GM19468 (cell line): ENCODE data around the gene P2RX3.
"Not testable (repeated sequence)": the region's sequence is repeated elsewhere in the genome, so short reads cannot be mapped to it uniquely, and the experiment has no call there.

ENCODE experiments used
- ATAC-seq: cut with Tn5 transposase; IDR thresholded peaks from one replicate; pipeline ENCODE4 v1.9.1; 2021; ENCODE audit warnings: mild to moderate bottlenecking, moderate library complexity, moderate number of reproducible peaks; ENCODE audit not compliant: unreplicated experiment; ENCODE audit errors: extremely low read depth

The P2RX3 gene

DNA sequence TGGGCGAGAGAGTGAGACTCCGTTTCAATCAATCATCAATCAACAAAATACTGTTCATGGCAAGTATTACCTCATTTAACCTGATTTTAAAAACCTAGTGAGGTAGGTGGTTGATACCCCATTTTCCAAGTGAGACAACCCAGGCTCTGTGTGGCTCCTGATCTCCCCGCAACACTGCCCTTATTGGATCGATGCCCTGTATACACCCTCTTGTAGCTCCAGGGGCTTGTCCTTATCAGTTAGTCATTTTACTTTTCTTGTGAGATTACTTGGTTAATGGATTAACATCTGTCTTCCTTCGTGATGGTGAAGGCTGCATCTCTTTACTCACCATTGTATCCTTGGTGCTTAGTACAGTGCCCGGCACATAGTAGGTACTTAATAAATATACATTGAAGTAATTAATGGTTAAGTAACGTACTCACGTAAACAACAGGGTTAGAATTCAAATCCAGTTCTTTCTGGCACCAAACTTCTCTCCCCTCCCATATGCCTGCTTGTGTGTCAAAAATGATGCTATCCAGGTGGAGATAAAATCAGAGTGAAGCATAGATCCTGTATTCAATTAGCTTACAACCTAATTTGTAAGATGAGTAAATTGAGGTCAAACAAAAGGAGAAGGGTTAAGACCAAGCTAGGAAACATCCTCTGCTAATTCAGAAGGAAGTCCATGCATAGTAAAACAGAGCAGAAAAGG lies 54.1 kb downstream of the P2RX3 start:
- no peak for ATAC-seq

DNA sequence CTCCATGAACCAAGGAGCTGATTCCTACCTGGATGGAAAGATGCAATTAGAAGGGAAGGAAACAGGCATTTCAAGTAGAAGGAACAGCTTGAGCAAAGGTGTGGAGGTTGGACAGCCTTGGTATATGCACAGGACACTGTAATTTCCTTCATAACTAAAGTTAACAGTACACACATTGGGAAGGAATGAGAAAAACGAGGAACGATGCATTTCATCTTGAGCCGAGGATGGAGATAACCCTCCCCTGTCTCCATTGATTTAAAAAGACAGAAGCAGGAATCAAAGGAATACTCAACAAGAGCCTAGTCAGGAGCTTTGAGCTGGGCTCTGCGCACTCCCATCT lies 54.6 kb downstream of the P2RX3 start:
- no peak for ATAC-seq

DNA sequence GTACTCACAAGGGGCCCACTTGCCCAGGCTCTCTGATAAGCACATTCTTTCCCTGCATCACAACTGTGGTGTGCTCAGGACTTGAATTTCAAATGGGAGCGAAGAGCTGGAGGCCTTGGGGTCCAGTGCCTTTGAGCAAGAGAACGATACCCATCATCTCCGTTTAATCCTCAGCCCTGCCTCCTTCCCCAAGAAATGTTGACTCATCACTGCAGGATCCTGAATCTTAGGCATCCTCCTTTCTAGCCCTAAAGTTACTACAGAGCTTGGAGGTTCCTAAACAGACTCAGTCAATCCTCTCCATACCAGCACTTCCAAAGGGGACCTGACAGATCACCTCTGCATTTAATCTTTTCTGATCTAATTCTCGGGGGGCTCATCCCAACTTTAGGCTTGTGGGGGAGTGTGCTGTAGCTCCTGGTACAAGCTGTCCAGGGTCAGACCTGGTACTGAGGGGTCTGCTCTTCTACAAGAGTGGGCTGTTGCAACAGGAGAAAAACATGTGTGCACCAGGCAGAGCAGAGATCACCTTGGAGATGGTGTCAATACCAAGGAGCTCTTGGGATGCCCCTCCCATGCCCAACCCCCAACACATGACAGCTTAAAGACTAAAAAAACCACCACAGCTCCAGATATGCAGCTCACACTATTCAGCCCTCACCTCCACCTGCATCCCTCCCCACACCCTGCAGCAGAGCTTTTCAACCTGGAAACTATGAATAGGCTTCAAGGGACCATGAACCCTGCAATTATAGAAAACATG lies 56.2 kb downstream of the P2RX3 start:
- no peak for ATAC-seq

DNA sequence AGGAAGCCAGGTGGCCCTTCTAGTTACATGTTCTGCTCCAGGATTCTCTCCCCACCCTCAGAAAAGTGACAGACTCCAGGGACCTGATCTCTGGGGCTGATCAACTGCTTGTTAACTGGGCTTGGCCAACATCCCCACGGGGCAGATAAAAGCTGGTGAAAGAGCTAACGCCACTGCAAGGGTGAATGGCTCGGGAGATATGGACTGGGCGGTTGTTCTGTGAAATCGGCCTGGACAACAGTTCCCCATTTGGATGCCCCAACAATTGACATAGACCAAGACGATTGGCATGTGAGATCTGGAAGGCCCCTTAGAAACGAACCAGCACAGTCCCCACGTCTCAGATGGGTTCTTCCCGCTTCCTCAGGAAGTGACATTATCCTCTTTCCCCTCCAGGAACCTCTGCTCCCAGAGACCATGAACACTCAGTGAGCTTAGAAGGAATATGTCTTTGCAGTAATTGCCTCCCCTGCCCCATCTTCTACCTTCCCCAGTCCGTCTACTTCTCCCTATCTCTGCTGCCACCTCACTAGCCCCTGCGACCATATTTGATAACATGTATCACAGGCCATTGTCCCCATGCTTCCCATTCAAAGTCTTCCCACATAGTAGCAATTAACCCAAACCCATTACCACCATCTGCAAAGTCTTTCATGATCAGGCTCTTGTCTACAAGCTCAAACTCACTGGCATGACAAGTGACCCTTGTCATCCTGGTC lies 57.9 kb downstream of the P2RX3 start:
- no peak for ATAC-seq

DNA sequence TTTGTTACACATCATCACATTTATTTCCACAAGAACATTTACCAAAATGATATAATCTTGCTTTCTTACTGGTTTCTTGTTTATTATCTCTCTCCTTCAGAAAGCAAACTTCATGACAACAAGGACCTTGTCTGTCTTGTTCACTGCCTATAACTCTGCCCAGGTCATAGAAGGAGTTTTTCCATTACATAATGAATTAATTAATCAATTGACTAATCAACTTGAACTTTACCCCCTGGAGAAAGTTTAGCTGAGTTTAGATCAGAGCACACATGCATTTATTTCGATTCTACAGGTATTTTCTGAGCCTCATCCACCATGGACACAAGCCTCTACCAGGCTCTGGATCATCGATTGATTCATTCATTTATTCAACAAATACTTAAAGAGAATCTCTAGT lies 58.6 kb downstream of the P2RX3 start:
- no peak for ATAC-seq

DNA sequence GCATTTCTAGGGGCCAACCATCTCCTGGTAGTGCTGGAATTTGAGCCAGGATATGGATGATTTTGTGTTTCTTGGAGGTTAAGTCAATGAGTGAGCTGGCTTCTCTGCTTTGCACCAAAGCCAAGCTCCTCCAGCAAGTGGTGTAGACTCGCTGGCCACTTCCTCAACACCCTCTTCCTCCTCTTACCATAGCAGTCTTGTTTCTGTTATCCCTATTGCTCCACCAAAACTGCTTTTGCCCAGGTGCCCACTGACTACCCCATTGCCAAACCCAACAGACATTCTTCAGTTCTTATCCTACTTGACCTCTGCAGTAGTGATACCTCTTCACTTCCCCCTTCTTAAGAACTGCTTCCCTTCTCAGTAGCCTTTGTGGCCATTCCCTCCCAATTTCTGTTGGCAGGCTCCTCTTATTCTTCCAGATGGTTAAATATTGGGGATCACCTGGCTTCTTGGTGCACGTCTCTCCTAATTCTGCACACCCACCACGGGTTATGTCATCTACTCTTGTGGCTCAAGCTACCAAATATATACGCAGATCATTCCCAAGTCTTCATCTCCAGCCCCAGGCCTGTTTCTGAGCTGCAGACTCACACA lies 59.3 kb downstream of the P2RX3 start:
- ATAC-seq: no peak

DNA sequence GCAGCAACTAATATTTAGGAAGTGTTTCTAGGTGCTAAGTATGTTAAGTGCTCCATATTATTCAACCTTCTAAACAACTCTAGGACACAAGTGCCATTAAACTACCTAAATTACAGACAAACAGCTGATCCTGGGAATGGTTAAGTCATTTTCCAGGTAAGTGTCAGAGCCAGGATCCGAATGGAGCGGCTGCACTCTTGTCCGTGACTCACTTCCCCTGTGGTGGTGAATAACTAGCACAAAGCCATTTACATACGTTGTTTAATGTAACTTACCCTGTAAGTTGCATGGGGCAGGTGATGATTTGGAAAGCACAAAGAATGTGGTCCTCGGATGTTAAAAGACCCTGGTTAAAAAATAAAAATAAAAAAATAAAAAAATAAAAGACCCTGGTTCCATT lies 61.1 kb downstream of the P2RX3 start:
- no peak for ATAC-seq

DNA sequence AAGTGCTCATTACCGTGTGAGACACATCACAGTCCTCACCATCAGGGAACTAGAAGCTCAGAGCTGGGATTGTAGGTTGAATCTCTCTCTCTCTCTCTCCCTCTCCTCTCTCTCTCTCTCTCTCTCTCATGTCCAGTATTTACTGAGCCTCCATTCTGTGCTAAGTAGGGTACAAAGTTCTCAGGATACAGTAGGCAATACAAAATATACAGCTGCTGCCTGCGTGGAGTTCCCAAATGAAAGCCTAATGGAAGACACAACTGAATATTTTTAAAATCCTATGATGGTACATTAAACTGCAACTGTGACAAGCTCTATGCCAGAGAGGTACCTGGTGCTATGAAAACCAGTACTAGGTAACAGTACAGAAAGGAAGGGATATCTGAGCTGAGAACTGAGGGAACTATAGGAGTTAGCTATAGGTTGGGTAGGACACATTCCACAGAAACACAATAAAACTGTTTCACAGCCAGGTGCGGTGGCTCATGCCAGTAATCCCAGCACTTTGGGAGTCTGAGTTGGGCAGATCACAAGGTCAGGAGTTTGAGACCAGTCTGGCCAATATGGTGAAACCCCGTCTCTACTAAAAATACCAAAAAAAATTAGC lies 61.9 kb downstream of the P2RX3 start:
- ATAC-seq: no peak

DNA sequence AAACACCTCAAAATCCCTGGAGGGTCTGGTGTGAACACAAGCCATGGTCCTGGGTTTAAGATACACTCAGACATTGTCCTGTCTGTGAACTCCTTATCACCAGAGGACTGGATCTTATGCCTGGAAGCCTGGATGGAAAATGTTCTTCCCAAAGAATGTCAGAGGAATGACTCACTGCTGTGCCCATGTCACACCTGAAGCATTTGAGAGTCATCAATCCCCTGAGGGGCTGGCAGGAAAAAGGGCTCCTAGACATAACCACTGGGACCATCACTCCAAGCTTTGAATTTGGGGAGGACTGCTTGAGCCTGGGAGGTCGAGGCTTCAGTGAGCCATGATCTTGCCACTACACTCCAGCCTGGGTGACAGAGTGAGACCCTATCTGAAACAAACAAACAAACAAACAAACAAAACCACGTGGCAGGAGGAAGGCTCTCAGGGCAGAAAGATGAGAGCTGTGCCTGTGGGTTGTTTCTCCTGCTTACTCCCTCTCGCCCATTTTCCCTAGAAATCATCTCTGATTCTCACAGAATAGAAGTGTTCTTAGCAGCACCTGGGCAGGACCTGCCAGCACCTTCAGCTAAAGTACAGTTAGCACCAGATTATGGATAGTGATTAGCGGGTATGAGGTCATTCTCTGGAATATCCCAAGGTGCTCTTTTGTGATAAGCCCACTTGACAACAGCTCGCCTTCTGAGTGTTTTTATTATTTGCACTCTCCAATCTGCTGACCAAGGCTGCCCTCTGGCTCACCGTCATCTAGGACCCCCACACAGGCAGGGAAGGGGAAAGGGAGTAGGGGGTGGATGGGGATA lies 64.2 kb downstream of the P2RX3 start:
- no peak for ATAC-seq

DNA sequence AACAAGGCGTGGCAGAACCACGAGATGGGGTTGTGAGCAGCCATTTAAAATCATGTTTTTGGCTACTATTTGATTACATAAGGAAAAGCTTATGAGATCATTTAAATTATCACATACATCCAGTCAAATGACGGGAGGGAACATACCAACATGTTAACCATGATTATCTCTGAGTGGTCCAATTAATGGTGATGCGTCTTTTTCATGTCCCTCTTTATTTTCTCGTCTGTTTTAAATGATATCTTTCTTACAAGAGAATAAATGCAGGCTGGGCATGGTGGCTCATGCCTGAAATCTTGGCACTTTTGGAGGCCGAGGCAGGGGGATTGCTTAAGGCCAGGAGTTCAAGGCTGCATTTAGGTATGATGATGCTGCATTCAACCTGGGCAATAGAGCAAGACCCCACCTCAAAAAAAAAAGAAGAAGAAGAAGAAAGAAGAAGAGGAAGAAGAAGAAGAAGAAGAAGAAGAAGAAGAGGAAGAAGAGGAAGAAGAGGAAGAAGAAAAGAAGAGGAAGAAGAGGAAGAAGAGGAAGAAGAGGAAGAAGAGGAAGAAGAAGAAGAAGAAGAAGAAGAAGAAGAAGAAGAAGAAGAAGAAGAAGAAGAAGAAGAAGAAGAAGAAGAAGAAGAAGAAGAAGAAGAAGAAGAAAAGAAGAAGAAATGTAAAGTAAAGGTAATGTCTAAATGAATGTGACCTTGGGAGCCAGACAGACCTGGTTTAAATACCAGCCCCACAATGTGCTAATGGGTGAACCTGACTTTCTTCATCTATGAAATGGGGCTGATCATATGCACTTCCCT lies 65.0 kb downstream of the P2RX3 start:
- ATAC-seq: not testable (repeated sequence)

DNA sequence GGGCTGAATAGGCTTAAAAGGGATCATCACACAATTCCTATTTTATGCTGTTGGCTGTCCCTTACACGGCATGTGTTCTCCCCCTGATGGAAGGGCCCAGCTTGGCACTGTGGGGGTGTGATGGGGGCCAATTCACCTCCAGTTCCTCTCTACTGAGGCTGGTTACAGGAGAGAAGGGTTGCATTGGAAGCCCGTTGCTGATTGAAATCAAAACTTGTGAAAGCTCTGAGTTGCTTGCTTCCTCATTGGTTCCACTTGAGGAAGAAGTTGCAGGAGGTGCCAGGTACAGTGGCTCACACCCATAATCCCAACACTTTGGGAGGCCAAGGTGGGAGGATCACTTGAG lies 65.6 kb downstream of the P2RX3 start:
- ATAC-seq: no peak

DNA sequence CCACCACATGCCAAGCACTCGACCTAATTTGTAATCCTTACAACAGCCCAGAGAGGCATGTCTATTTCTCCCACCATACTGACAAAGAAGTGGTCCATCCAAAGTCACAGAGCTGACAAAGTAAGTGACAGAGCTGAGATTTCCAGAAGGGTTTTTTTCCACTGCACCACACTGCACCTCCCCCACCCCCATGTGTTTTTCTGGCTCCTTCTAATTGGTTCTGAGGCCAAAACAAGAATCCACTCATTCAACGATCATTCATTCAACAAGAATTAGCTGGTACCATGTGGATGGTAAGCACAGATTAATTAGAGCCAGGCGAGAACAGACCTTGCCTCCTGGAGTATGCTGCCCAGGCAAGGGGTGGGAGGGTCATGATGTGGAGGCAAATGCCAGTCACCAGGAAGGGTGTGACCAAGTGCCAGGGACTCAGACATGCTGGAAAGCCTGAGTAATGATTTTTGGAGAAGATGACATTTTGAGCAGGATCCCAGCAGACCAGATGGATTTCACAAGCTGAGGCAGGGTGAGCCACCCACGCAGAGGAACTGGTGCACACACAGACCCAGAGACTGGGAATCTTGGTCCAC lies 67.2 kb downstream of the P2RX3 start:
- ATAC-seq: no peak

DNA sequence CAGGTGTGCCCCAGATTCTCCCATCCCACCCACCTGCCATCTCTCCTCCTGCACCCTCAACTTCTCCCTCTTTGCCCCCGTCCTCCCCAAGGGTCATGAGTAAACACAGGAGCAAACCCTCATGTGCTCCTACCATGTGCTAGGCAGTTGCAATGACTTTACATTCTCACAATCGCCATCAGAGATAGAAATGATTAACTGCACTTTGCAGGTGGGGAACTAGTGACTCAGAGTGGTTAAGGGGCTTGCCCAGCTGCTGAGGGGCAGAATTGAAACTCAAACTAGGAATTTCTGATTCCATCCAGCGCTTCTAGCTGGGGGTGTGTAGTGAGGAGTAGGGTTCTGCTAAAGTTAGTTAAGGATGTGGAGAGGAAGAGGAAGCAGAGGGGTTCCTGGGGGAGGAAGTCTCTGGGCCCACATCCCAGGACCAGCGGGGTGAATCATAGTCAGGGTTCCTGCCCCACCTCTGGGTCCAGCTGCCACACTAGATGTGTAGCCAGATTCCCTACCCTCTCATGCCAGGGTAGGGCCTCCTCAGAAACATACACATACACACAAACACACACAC lies 68.3 kb downstream of the P2RX3 start:
- peak; percentile 53 for ATAC-seq

DNA sequence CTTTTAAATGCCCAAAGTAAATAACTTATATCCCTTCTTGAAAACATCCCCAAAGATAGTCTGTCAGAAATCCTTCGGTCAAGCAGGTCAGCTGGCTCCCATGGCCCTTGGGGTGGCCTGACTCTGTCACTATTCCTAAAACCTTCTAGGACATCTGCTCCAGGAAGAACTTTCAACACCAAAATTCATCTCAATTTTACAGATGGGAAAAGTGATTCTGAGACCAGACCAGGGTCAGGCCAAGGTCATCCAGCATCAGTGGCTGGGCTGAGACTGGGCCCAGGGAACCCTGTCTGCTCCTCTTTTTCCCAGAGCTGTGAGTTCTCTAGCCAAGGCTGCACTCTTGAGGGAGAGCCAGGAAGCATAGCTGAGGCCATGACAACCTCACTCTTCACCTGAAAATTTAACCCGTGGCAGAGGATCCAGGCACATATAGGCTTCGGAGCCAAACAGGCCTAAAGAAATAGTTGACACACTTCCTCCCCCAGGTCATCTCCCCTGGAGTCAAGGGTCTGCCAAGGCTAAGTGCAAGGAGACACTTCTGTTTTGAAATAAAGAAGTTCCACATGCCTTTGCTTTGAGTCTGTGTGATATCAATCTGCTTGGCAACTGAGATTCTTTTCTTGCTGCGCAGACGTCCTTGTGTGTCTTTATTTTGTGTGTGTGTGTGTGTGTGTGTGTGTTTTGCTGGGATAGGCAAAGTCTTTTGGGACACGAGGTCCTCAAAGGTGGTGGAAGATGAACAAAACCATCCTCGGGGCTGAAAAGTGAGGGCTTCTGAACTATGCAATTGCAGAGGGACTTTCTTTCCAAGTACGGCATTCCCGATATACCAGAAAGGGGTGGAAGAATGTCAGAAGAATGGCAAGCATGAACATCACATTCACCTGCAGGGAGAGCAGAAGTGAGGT lies 69.1 kb downstream of the P2RX3 start:
- no peak for ATAC-seq

DNA sequence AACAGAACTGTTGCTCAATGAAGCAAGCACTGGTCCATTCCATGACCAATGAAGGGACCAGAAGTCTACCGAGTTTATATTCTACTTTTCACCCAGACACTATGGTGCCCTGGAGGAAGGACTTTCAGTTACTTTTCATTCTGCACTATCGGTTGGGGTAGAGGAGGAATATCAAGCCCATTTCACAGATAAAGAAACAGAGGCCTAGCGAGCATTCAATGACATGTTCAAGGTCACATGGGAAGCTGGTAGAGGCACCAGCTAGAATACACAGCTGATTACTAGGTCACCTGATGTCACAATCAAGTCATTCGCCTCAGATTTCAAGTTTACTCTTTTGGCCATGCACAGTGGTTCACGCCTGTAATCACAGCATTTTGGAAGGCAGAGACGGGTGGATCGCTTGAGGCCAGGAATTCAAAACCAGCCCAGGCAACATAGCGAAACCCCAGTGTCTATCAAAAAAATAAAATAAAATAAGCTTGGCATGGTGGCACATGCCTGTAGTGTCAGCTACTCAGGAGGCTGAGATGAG lies 69.9 kb downstream of the P2RX3 start:
- no peak for ATAC-seq

DNA sequence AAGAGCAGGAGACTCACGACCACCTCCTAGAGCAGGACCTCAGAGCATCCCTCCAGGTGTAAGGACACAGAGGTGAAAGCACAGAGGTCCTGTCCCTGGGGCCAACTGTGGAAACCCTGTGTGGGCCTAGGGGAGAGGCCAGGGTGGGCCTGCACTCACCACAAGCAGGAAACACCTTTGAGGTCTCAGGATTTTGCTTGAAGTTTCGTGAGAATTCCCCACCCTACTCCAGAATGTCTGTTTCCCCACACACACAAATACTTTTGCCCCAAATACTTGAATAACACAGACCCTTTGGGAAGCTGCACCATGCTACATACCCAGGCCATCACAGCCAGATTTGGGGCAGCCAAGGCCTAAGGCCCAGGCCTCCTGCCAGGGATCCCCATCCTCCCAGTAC lies 70.6 kb downstream of the P2RX3 start:
- no peak for ATAC-seq
